Measurements from ENCODE around the gene METTL5. TPM values are rescaled to one million over a fixed set of nuclear protein-coding genes. Genes with fewer than 3 reads are reported as not detected.

METTL5 gene
- total RNA-seq, 2 donors from 2014 or later: 76.1 to 102 TPM

DNA sequence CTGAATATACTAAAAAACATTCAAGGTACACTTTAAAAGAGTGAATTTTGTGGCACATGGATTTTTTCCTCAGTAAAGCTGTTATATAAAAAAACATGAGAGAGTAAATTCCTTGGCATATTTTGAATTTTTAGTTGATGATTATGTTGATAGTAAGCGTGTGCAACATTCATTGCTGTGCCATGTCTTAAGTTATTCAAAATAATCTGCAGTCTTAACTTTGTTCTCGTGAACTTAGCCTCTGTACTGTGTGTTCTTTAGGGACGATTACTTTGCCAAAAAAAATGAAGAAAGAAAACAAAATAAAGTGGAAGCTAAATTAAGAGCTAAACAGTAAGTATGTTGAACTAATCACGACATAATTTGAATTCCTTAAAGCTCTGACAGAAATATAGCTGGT is 16.5 kb downstream of the METTL5 start:
- H3K27ac ChIP-seq (ENCODE audit: low read depth, low read length): no peak overlapping the region
- H3K36me3 Mint-ChIP-seq (ENCODE audit: low read depth): peaks cover 71% of the 10 kb centered on the region
- no peaks in the 10 kb centered on the region for H3K9me3 ChIP-seq (ENCODE audit: control insufficient read depth, low read length)
- 96 to 100% methylated on average over 4 of the region's 4 CpGs for WGBS, 2 experiments (ENCODE audit: insufficient coverage in 1 of 2, insufficient read length in 1 of 2)
- no peak overlapping the region for H3K4me3 ChIP-seq (ENCODE audit: low read length)
- H3K27ac Mint-ChIP-seq: no peak overlapping the region
- H3K9me3 Mint-ChIP-seq: no peaks in the 10 kb centered on the region
- no peak overlapping the region for H3K9ac ChIP-seq (ENCODE audit: extremely low read depth, low read length, poor library complexity, severe bottlenecking)
- no peaks in the 10 kb centered on the region for H3K27me3 Mint-ChIP-seq (ENCODE audit: insufficient read depth)
- H3K4me3 Mint-ChIP-seq: no peak overlapping the region
- TF ChIP-seq, protein P1, sequence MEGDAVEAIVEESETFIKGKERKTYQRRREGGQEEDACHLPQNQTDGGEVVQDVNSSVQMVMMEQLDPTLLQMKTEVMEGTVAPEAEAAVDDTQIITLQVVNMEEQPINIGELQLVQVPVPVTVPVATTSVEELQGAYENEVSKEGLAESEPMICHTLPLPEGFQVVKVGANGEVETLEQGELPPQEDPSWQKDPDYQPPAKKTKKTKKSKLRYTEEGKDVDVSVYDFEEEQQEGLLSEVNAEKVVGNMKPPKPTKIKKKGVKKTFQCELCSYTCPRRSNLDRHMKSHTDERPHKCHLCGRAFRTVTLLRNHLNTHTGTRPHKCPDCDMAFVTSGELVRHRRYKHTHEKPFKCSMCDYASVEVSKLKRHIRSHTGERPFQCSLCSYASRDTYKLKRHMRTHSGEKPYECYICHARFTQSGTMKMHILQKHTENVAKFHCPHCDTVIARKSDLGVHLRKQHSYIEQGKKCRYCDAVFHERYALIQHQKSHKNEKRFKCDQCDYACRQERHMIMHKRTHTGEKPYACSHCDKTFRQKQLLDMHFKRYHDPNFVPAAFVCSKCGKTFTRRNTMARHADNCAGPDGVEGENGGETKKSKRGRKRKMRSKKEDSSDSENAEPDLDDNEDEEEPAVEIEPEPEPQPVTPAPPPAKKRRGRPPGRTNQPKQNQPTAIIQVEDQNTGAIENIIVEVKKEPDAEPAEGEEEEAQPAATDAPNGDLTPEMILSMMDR (conservative IDR thresholded peaks at IDR 0.05): no peak
- no peaks in the 10 kb centered on the region for H3K4me1 Mint-ChIP-seq
- DNase-seq: no peak
- peaks cover 80% of the 10 kb centered on the region for H3K36me3 ChIP-seq (ENCODE audit: control insufficient read depth, insufficient read depth, low read length)
- H3K27me3 ChIP-seq (ENCODE audit: control insufficient read depth, insufficient read depth, low read length, poor library complexity, severe bottlenecking): no peaks in the 10 kb centered on the region
- H3K4me1 ChIP-seq (ENCODE audit: control insufficient read depth, insufficient read depth, low read length): no peaks in the 10 kb centered on the region

DNA sequence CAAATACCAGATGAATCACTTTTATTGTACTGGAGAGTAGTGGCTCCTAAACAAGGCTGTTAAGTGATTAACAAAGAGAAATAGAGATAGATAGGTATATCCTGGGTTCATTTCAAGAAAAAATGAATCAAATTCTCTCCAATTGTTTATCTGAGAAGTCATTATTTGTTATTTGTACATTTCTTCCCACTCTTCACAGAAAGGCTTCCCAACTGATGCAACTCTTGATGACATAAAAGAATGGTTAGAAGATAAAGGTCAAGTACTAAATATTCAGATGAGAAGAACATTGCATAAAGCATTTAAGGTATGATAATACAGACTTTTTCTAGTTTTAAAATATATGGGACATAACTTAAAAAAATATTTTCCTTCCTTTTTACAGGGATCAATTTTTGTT is 18.1 kb downstream of the METTL5 start:
- Mint-ChIP-seq H3K9me3 (no peaks in the 10 kb centered on the region), H3K4me3 (no peak overlapping the region), H3K36me3 (ENCODE audit: low read depth) (peaks cover 68% of the 10 kb centered on the region), H3K27me3 (ENCODE audit: insufficient read depth) (no peaks in the 10 kb centered on the region), H3K4me1 (peaks cover 2% of the 10 kb centered on the region), H3K27ac (no peak overlapping the region)
- no peaks in the 10 kb centered on the region for H3K9me3 ChIP-seq (ENCODE audit: control insufficient read depth, low read length)
- no peak overlapping the region for H3K4me3 ChIP-seq (ENCODE audit: low read length)
- H3K36me3 ChIP-seq (ENCODE audit: control insufficient read depth, insufficient read depth, low read length): peaks cover 80% of the 10 kb centered on the region
- TF ChIP-seq, protein P1 (conservative IDR thresholded peaks at IDR 0.05): no peak
- no peak overlapping the region for H3K27ac ChIP-seq (ENCODE audit: low read depth, low read length)
- H3K9ac ChIP-seq (ENCODE audit: extremely low read depth, low read length, poor library complexity, severe bottlenecking): no peak overlapping the region
- DNase-seq: no peak
- H3K4me1 ChIP-seq (ENCODE audit: control insufficient read depth, insufficient read depth, low read length): no peaks in the 10 kb centered on the region
- no peaks in the 10 kb centered on the region for H3K27me3 ChIP-seq (ENCODE audit: control insufficient read depth, insufficient read depth, low read length, poor library complexity, severe bottlenecking)

- no peak overlapping the region for H3K27ac ChIP-seq (ENCODE audit: low read depth, low read length)
- H3K4me1 Mint-ChIP-seq: peaks cover 6% of the 10 kb centered on the region
Observed at GRCh38 chr2:169803480-169803879, 21.2 kb downstream of the METTL5 start.

More at GRCh38 chr2:169803480-169803879, 21.2 kb downstream of the METTL5 start:
- no peaks in the 10 kb centered on the region for H3K4me1 ChIP-seq (ENCODE audit: control insufficient read depth, insufficient read depth, low read length)
- H3K4me3 ChIP-seq (ENCODE audit: low read length): no peak overlapping the region
- no peaks in the 10 kb centered on the region for H3K27me3 ChIP-seq (ENCODE audit: control insufficient read depth, insufficient read depth, low read length, poor library complexity, severe bottlenecking)
- no peak overlapping the region for H3K4me3 Mint-ChIP-seq
- TF ChIP-seq, protein P1 (conservative IDR thresholded peaks at IDR 0.05): no peak
- no peaks in the 10 kb centered on the region for H3K9me3 Mint-ChIP-seq
- peaks cover 53% of the 10 kb centered on the region for H3K36me3 Mint-ChIP-seq (ENCODE audit: low read depth)
- H3K9me3 ChIP-seq (ENCODE audit: control insufficient read depth, low read length): no peaks in the 10 kb centered on the region
- H3K27me3 Mint-ChIP-seq (ENCODE audit: insufficient read depth): no peaks in the 10 kb centered on the region
- 89 to 95% methylated on average over 7 to 9 of the region's 9 CpGs for WGBS, 2 experiments (ENCODE audit: insufficient coverage in 1 of 2, insufficient read length in 1 of 2)
- H3K27ac Mint-ChIP-seq: no peak overlapping the region
- H3K9ac ChIP-seq (ENCODE audit: extremely low read depth, low read length, poor library complexity, severe bottlenecking): no peak overlapping the region
- DNase-seq: no peak
- peaks cover 65% of the 10 kb centered on the region for H3K36me3 ChIP-seq (ENCODE audit: control insufficient read depth, insufficient read depth, low read length)

Measured in endodermal cell (in vitro differentiated cells).